SKM-1 (cell line): Measurements from ENCODE around the gene GMDS.

Experiments used
- DNase-seq: peaks from one replicate; lab custom pipeline; 2025; ENCODE audit not compliant: unreplicated experiment; lab: John Stamatoyannopoulos, UW

Gene GMDS

DNA sequence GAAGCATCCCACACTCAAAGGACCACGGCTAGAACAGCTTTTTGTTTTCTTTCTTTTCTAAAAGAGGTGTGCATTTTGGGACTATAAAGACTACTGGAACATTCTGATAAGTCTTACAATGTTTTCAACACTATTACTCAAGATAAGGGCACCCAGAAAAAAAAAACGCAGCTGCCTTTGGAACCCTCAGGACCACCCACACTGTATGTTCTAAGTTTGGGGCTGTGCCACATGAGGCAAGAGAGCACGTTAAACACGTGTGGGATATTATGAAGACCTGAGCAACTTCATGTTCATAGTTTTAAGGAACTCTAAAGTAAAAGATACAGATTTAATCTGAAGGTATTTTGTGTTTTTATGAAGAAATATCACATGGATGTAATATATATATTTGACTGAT is 431.1 kb downstream of the GMDS start:
- DNase-seq, result no peak

DNA sequence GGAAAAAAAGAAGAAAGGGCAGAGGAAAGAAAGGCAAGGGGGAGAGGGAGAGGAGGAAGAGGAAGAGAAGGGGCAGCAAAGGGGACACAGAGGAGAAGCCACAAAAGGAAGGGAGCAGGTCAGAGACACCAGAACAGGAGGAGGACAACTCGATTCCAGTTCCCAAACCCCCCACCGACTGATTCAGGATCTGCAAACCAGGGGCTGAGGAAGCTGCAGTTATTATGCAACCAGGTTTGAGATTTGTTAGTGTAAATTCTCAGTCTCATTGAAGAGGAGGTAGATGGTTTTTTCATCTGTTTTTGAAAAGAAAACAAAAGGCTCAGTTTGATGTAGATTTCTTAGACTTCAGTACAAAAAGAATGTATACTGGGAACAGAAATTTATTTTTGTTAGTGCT is 432.9 kb downstream of the GMDS start:
- DNase-seq, result no peak

DNA sequence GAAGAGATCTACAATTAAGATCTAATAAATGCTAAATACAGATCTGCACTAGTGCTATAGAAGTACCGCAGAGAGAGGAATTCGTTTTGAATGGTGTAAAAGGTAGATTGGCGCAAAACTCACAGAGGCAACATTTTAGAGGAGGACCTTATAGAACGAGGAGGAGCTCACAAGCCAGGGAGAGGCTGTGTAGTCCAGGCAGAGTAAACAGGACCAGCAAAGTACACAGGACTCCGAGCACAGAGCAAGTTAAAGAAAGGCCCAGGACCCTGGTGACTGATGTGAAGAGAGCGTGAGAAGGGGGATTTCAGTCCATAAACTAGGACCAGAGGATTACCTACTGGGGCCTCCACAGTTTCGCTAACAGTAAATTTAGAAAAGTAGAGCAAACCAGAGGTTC is 433.4 kb downstream of the GMDS start:
- no peak for DNase-seq

DNA sequence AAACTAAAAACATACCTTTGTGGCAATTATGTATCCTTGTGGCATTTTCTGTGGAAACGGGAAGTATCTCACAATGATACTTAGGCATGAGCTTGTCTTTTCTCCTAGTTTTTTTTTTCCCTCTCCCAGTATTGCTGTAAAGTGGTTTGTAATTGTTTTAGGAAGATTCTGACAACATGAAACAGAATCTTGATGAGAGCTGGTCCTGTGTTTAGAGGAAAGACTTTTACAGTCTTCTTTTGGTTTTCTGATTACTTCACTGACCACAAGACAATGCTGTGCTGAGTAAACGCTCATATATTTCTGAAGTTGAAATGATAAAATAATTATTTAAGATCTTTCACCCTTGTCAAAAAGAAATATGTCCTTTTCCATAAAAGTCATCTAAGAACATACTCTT is 434.5 kb downstream of the GMDS start:
- DNase-seq, result no peak

DNA sequence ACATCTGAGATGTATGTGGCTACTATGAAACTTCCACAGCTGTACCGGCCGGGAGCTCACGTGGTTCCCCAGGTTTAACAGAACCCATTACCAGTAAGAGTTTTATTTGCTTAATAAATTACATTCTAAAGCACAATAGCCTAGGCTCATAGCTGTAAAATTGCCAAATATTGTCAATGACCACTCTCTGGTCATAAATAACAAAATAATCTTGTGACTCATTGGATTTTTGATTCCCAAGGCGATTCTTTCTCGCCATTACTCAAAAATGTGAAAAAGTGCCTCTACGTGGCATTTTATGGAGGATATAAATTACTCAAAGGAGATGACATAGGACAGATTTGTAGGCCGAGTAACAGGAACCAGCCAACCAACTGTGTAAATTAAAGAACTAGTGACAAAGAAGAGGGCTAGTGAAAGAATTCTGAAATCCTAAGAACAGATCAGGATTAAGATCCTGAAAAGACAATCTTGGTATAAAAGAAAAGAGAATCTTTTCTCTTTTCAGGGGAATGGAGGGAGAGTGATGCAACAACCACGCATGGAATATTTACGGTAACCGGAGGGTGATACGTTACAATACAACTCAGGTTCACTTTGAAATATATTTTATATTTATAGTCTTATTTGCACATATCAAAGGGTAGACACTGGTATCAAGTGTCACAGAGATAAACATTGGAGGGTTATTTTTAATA is 436.0 kb downstream of the GMDS start:
- no peak for DNase-seq

DNA sequence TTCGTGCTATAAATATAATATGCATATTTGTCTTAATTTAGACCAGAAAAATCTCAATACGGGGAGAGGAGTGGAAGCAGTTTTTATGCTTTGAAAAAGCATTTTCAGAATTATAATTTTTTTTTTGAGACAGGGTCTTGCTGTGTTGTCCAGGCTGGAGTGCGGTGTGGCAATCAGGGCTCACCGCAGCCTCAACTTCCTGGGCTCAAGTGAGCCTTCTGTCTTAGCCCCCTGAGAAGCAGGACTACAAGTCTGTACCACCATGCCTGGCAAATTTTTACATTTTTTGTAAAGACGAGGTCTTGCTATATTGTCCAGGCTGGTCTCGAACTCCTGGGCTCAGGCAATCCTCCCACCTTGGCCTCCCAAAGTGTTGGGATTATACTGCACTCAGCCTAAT is 438.5 kb downstream of the GMDS start:
- no peak for DNase-seq

DNA sequence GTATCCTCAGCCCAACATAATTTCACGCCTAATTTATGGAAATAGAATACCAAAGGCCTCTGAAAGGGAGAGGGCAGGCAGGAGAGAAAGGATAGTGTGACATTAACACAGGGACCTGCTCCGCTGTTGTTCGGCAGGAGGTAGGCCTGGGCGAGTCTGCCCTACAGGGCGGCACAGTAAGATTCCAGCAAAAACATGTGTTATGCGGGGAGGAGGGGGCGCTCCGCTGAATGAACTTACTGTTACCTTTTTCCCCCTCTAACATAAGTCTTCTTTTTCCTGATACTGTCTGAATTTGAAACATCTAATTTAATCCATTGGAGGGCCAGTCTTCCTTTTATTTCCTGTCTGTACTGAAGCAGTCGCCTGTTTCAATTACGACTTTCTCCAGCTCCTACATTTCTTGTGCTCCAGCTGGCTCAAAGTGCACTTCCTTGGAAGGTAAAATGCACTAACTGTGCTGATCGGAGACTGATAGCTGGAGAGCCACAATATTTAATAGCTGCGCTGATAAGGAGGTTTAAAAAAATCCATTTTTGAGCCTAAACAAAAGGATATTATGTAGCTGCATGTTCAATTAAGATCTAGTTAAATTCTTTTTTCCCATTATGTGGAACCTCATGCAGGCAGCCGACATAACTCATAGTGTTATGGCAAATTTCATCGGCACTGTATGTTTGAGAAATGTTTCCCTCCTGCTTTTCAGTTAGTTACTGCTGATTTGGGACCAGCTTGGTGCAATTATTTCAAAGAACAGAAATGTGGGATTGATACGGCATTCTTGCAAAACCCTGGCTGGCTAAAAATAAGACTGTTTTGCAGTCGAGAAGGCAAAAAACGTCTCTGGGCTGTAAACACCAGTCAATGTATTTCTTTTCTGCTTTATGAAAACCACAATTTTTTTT is 442.7 kb downstream of the GMDS start:
- no peak for DNase-seq

DNA sequence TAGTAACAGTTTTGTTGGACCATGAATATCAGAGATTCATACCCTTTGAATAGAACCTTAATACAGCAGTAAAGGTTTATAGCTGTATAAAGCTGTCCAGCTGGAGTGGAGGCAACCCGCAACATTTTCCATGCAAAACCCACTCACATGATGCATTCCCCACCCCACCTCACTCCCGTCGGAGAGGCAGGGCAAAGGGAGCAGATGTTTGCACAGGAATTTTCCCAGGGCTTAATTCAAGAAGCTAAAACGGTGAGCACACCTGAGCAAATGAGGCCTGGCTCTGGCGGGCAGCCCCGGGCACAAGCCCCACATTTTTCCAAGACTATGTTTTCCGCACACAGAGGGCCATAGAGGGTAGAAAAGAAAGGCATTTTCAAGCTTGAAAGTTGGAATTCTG is 444.0 kb downstream of the GMDS start:
- DNase-seq, result no peak

DNA sequence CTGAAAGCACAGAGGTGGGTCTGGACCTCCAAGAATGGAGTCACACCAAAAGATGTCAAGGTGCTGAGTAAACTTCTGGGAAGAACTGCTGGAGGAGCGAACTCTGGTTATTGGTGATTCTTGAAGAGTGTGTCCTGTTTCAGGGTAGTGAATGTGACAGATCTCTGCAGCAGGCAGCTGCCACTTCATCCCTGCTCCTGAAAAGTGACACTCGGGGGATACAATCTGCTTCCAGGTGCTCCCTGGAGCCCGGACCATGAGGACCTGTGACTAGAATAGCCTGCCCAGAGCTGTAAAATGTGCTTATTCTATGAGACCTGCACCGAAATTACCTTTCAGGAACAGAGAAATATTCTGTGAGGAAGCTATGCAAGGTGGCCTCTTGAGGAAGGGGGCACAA is 444.6 kb downstream of the GMDS start:
- DNase-seq, result no peak

DNA sequence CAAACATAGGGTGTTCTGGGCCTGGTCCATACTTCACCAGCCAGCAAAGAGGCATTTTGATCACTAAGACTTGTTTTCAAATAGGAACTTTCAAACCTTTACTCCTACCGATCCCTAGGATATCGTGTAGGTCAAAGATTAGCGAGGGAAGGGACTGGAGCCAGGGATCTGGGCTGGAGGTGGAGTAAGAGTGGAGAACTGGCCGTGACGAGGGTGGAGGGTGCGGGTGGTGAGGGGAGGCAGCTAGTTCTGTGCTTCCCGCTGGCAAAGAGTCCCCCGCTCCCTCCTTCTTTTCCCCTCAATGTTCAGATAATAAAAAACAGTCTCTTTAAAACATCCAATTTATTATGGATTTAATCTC is 446.5 kb downstream of the GMDS start:
- no peak for DNase-seq

DNA sequence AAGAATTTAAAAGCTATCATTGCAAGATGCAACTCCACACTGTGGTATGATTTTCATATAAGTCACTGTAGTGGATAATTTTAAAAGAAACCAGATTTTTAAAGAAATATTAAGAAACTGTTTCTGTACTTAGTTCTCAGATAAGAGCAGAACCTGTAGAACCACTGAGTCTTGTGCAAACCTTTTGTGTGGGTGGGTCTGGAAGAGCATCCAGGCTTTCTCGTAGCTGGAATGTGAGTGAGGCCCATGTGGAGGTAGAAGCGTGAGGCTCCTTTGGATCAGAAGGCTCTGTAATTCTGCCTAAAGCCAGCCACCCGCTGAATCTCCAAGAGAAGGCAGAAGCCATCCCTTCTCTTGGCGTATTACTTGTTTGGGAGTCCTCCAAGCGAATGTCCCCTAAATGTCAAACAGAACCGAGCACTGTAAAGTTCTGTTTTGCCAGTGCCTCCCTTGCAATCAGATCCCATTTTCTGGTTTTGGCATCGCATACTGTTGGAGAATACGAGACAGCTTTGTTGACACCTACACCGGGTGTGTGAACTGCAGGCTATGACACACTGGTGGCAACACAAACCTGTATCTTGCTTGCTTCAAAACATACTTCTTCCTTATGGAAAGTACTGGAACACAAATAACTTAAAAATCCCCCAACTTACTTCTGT is 447.0 kb downstream of the GMDS start:
- DNase-seq, result no peak

DNA sequence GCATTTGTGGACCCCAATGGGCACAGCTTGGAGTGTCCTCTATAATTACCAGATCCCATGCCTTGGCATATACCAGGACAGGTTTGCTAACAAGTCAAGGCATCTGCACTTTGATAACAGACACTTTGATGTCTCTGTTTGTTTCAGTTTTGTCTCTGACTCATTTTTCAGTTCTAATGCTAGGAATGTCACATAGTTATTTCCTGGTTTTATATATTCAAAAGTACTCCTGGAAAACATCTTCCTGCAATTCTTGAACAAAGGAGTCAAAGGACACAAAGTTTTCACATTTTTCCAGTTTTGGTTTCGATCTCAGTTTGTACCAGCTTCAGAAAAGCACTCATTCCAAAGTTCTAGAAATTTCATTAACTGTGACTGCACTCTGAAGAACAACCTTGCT is 447.6 kb downstream of the GMDS start:
- no peak for DNase-seq

DNA sequence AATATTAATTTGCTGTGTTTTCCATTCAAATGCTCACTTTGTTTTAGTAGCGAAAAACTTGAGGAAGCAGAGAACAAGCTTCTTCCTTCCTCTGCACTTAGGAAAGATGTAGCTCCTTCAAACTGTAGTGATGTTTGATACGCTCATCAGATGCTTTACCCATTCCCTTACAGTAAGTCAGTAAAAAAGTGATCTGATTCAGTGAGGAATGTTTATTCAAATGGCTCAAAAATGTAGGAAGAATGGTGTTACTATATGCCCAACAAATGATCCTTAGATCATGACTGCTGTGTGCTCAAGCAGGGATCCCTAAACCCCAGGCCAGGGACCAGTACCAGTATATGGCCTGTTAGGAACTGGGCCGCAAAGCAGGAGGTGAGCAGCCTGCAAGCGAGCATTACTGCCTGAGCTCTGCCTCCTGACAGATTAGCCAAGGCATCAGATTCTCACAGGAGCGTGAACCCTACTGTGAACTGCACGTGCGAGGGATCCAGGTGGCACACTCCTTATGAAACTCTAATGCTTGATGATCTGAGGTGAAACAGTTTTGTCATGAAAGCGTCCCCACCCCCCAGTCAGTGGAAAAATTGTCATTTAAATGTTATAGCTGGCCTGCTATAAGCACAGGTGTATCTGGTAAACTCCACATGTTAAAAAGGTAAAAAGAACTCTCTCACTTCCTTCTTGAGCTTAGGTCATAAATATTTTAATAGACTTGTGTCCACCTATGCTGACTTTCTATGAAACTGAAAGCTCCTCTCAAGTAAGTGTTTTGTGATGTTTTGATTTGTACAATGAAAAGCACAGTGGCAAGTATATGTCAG is 448.5 kb downstream of the GMDS start:
- no peak for DNase-seq

DNA sequence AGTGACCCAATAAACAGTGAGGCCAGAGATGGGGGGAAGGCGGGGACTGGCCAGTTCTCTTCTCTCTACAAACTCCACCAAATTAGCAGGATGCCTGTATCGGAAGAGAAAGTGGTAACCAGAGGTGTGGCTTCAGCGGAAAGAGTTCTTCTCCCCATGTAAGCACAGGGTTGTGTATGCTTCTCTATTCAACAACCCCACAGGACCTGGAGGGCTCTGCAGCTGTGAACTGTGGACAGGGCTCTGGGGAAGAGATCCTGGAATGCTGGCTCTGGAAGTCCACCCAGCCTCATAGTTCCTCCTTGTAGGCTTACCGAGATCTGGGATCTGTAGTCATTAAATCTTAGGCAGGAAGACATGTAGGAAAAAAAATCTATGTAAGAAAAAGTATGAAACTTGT is 449.5 kb downstream of the GMDS start:
- DNase-seq, result no peak

DNA sequence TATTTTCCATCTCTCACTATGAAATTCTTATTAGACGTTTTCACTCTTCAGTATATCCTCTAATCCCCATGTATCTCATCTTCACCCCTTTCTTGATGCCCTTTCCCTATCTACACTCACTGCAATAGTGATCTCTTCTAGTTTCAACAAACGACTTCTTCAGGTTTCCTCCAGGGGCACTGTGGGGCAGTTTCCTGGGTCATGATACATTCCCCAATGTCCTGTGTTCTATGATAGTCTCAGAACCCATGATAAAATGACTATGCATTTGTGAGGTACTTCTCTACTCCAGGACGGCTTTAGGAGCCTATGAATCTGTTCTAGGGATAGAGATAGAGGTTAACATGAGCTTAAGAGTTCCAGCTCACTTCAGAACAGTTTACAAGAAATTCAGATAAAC is 452.4 kb downstream of the GMDS start:
- DNase-seq, result peak; percentile 31

DNA sequence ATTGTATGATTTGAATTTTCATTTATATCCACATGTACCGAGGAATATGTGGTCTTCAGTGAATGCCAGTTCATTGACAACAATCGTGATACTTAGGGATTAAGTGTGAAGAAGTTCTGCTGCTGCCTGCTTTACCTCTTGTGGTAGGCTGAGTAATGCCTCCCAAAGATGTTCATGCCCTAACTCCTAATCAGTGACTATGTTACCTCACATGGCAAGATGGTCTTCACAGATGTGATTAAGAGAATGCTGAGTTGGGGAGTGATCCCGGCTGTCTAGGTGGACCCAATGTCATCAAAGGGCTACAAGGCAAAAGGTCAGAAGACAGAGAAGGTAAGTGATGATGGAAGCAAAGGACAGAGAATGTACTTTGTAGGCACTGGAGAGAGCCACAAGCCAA is 454.7 kb downstream of the GMDS start:
- no peak for DNase-seq

DNA sequence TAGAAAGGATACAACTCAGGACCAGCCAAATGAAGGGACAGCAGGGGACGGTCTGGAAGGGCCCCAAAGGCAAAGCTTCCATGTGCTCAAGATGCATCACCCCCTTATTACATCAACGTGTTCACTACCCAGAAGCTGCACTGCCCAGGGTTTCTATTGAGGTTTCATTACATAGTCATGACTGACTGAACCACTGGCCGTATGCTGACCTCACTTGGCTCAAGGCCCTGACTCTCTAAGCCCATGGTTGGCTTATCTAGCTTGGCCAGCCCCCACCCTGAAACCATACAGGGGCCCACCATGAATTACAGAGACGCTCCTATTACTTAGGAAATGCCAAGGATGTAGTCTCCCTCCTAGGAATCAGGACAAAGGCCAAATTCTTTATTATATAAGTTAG is 456.3 kb downstream of the GMDS start:
- no peak for DNase-seq

DNA sequence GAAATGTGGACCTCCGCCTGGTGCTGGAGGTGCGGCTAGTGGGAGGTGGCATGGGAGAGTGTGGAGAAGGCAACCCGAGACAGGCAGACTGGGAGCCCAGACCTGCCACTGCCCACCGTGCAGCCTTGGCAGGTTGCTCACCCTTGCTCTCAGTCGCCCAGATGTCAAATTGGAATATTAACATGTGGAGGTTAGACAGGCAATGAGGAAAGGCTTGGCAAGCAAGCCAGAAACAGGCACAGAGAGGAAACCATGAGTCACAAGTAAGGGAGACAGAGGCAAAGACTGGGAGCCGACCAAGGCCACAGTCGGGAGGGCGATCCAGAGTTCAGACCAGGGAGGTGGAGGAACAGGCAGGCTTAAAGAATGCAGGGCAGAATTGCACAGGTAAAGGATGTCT is 457.5 kb downstream of the GMDS start:
- DNase-seq, result no peak

DNA sequence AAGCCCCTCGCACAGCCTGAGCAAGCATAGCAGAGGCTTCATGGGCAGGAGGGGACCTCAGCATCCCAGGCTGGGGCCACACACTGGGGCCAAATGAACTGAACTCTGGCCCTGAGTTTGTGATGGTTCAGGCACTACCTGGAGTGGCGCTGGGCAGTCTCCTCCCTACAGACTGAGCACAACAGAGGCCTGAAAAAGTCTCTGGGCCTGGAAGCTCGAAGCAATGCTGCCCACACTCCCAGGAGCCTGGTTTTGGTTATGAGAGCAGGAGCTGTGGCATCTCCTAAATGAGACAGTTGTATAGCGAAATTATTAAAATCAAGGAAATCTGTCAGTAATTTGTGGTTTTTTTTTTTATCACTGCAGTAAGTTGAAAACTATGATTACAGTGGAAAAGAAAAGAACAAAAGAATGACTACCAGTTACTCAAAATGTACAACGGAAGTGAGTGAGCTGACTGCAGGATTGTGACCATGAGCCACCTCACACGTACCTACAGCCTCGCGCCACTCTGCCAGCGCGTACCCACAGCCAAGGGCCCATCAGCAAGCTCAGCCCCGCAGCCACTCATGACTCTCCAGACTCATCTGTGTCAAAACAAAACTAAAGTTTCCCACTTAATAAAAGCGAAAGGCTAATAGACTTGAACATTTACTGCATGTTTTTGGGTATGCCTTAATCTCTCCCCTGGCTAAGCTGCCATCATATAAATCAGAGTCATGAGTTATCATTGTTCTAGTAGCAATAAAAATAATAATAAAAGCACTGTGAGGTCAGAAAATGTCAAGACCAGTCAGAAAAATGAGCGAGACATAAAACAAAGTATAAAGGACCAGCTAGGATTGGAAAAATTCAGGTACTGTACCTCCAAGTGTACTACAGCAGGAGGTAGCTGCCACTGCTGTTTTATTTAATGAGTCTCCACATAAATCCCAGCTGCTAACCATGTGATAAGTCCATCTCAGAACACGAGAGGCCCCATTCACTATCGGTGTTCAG is 458.7 kb downstream of the GMDS start:
- no peak for DNase-seq

DNA sequence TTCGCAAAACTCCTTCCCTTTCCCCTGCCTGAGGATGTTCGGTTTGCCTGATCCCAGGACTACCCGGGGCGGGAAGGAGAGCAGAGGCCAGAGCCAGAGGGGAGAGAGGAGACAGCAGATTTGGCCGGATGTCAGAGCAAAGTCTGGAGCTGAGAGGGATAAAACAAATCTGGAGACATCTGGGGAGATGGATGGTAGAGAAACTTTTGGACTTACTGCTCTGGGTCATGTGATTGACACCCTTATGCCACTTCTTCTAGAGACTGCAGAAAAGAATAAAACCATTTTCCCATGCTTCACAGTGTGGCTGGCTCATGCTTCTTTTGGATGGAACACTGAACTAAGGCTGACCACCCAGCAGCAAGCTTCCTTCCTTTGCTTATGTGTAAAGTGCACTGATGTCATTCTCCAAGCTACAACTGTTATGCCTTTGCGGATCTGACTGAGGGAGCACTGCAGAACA is 461.0 kb downstream of the GMDS start:
- DNase-seq, result no peak
